CD4-positive, alpha-beta T cell treated with Interleukin-6 for 4 hours (primary cell): ENCODE measurements around the gene EIF3J.

Experiments used
- DNase-seq: peaks from one replicate; pipeline ENCODE4 v3.0.0-alpha.2; 2020; ENCODE audit warnings: mixed read lengths

Gene EIF3J

DNA sequence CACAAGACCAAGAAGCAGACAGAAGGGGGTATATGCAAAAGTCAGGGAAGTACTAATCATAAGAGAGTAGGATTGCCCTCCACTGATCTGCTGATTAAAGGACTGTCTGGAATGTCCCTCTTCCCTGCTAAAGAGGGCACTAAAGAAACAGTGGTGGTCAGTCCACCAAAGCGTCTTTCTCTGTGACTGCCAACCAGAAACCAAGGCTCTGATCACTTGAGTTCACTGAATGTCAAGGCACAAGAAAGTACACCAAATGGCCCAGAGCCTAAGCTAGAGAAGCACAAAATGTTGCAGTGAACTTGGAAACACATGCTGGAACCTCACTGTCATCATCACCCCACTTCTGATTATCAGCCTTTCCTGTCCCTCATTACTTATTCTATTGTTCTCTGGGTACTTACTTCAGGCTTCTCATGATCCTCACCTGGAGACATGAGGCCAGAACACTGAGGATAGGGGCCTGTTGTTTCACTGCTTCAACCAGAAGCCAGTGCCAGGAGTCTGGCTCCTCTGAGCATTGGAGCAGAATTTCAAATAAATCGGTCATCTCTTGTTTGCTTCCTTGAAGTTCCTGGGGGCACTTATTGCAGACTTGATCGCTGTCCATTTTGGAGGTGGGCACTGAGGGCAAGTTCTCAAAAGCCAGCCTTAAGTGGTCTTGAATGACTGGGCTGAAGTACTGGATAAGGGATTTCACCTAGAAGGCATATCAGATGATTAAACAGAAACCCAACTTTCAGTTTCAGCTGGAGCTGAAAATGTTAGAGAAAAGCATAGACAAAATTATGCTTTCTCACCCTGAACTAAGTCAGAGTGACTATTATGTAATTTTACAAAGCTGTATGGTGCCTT is 58.9 kb downstream of the EIF3J start:
- no peak for DNase-seq

DNA sequence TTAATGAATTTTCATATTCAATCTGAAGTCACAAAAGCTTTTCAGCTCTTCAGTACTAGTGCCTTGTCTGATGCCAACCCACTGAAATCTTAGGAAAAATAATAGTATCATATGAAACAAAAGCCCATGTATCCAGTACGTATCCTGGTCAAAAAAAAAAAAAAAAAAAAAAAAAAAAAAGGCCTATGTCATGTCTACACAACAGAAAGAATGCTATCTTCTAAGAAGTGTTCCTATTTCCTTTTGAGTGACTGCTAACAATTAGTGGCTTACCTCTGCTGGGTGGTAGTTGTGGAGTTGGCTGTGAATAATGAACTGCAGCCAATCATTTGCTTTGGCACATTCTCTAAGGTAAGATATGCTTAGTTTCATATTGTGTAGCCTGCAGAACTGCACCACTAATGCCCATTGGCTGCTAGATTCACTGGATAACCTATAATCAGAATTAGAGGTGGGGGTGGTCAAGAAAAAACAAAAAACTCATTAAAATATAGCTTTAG is 59.6 kb downstream of the EIF3J start:
- DNase-seq: no peak

- DNase-seq: no peak
These were observed 61.1 kb downstream of the EIF3J start for GRCh38 chr15:44598066-44598465.

GRCh38 chr15:44598892-44599291 is 61.9 kb downstream of the EIF3J start:
- no peak for DNase-seq

- no peak for DNase-seq
These were observed 66.2 kb downstream of the EIF3J start for GRCh38 chr15:44603126-44603525.

DNA sequence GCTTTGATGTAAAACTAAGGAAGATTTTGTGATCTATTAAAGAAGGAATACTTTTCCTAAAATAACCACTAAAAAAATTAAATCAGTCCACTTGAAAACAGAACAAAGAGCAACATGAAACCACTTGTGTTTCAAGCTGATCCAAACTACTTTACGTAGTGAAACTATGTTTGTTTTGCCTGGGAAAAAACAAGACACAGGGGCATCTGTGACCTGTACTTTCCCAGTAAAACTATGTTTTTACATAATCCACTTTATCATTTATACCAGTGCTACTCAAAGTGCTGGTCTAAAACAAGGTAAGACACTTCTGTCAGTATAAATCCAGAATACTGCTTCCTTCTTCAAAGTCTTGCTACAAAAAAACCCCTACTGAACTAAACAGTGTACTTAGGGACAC is 69.8 kb downstream of the EIF3J start:
- DNase-seq: no peak
